Hepatocyte (in vitro differentiated cells): ENCODE results near the gene FOXR1. TPM values are rescaled to one million over a fixed set of nuclear protein-coding genes. Genes with fewer than 3 reads are reported as not detected.
A peak's percentile ranks its signal among the peaks of the same experiment; 100 is the strongest.
"Not testable (repeated sequence)": the region's sequence is repeated elsewhere in the genome, so short reads cannot be mapped to it uniquely, and the experiment has no call there.

Experiments
- DNase-seq: peaks from one replicate; pipeline ENCODE4 v3.0.0-alpha.2; 2016; ENCODE audit warnings: low spot score
- H2AFZ ChIP-seq: fragments of 200-600 bp; sonication (generic); 2 replicates; pipeline ENCODE4 v1.6.0; 2016; ENCODE audit warnings: antibody characterized with exemption, mild to moderate bottlenecking
- H3K27ac ChIP-seq: fragments of 200-600 bp; sonication (generic); 2 replicates; pipeline ENCODE4 v1.5.1; 2016; ENCODE audit warnings: mild to moderate bottlenecking
- H3K27me3 ChIP-seq: fragments of 200-600 bp; sonication (generic); 2 replicates; pipeline ENCODE4 v1.6.1; 2016
- H3K36me3 ChIP-seq: fragments of 200-600 bp; sonication (generic); replicated peaks from 2 replicates; pipeline ENCODE4 v1.5.1; 2016; ENCODE audit warnings: low read depth; ENCODE audit not compliant: insufficient read depth
- H3K4me1 ChIP-seq: fragments of 200-600 bp; sonication (generic); 2 replicates; pipeline ENCODE4 v1.5.1; 2016; ENCODE audit warnings: mild to moderate bottlenecking, moderate library complexity; ENCODE audit not compliant: insufficient read depth
- H3K4me2 ChIP-seq: fragments of 200-600 bp; sonication (generic); 2 replicates; pipeline ENCODE4 v1.6.0; 2016
- H3K4me3 ChIP-seq: fragments of 200-600 bp; sonication (generic); 2 replicates; pipeline ENCODE4 v1.5.1; 2016; ENCODE audit warnings: mild to moderate bottlenecking
- H3K79me2 ChIP-seq: fragments of 200-600 bp; sonication (generic); 2 replicates; pipeline ENCODE4 v1.6.0; 2017; ENCODE audit warnings: mild to moderate bottlenecking
- H3K9me2 ChIP-seq: fragments of 200-600 bp; sonication (generic); replicated peaks from 2 replicates; pipeline ENCODE4 v1.6.0; 2017; ENCODE audit warnings: mild to moderate bottlenecking; ENCODE audit not compliant: insufficient read depth
- H3K9me3 ChIP-seq: fragments of 200-600 bp; sonication (generic); 2 replicates; pipeline ENCODE4 v1.5.1; 2016; ENCODE audit warnings: low read depth, mild to moderate bottlenecking
- H4K20me1 ChIP-seq: fragments of 200-600 bp; sonication (generic); 2 replicates; pipeline ENCODE4 v1.6.0; 2016; ENCODE audit warnings: mild to moderate bottlenecking; ENCODE audit not compliant: insufficient read depth, poor library complexity, severe bottlenecking
- CTCF ChIP-seq: fragments of 200-600 bp; sonication (generic); IDR thresholded peaks from 2 replicates; pipeline ENCODE4 v1.5.1; 2016; ENCODE audit warnings: antibody characterized with exemption, mild to moderate bottlenecking; ENCODE audit not compliant: poor library complexity
- EZH2 ChIP-seq: fragments of 200-600 bp; sonication (generic); IDR thresholded peaks from 2 replicates; pipeline ENCODE4 v1.6.1; 2016; ENCODE audit warnings: antibody characterized with exemption, mild to moderate bottlenecking, borderline replicate concordance
- EZH2phosphoT487 ChIP-seq: fragments of 200-600 bp; sonication (generic); IDR thresholded peaks from one replicate; pipeline ENCODE4 v1.6.1; 2018; ENCODE audit warnings: antibody characterized with exemption, mild to moderate bottlenecking, low read depth, moderate library complexity; ENCODE audit not compliant: unreplicated experiment, severe bottlenecking
- WGBS: methylation state at CpG from one replicate; pipeline ENCODE4 v1.1.6; 2016; ENCODE audit warnings: low lambda C conversion rate; ENCODE audit errors: missing lambda C conversion rate; 5-methylcytosine and 5-hydroxymethylcytosine counted together
- polyA plus RNA-seq: library from polyadenylated mRNA; unstranded; fragments of >200 nt; fragmentation: Nextera tagmentation; extraction: Ambion mirVana; gene quantifications from 2 replicates; pipeline ENCODE4 v1.2.1, GENCODE V29; 2016
- total RNA-seq: library from RNA; depleted of rRNA; stranded (reverse); fragments of >200 nt; gene quantifications from 2 replicates; pipeline ENCODE4 v1.2.3, GENCODE V29; 2014

Gene FOXR1
- total and polyA plus RNA-seq, 2 experiments from 2014 or later, result not detected

DNA sequence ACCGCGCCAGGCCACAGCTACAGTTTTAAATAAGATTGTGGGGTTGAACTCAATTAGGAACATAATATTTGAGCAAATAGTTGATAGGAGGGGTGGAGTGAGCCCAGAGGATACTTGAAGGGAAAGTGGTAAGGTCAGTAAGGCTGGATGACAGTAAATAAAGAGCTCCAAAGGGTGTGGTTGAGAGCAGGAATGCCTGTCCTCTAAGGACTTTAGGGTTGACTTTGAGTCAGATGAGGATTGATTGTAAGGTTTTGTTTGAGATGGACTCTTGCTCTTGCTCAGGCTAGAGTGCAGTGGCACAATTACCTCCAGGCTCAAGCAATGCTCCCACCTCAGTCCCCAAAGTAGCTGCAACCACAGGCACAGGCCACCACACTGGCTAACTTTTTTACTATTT is 2.4 kb downstream of the FOXR1 start:
- Histone ChIP-seq H3K27me3 (no peaks in the 10 kb centered on the region), H3K27ac (no peak overlapping the region), H3K4me2 (no peak overlapping the region), H3K36me3 (no peaks in the 10 kb centered on the region), H4K20me1 (no peaks in the 10 kb centered on the region), H3K9me3 (no peaks in the 10 kb centered on the region), H3K9me2 (no peaks in the 10 kb centered on the region), H3K79me2 (no peaks in the 10 kb centered on the region), H2AFZ (no peak overlapping the region), H3K4me1 (no peaks in the 10 kb centered on the region), H3K4me3 (no peak overlapping the region)
- 86% methylated on average over 2 of the region's 2 CpGs for WGBS
- TF ChIP-seq EZH2 (no peak), EZH2phosphoT487 (no peak), CTCF (no peak)
- no peak for DNase-seq

DNA sequence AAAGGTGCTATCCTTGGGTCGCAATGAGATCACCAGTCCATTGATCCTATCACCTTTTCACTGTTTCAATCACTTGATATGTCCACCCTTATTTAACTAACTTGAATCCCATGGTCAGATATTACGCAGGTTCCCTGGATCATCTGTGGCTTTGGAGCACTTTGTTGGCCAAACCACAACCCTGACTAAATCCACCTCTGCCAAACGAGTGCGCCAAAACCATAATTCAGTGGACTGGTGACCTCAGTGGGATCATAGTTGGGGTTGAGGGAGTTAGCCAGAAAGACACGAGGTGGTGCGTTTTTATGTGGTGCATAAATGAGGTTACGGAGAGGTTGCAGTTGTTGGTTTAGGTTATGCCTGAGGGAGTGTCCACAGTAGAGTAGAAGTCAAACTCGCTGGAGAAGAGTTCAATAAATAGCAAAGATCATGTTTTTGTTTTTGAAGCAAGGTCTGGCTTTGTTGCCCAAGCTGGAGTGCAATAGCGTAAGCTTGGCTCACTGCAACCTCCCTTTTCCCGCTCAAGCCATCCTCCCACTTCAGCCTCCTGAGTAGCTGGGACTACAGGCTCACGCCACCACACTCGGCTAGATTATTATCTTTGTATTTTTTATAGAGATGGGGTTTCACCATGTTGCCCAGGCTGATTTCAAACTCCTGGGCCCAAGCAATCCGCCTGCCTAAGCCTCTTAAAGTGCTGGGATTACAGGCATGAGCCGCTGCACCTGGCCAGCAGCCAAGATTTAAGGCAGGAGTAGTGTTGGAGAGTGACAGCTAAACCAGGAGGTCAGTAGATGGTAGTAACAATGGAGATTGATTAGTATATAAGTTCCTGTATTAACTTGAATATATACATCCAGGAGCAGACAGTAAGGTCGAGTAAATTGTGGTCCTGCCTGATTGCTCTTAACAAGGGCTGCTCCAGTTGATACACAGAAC is 4.5 kb downstream of the FOXR1 start:
- 78% methylated on average over 15 of the region's 15 CpGs for WGBS
- Histone ChIP-seq H3K27ac (no peak overlapping the region), H3K4me2 (no peak overlapping the region)

DNA sequence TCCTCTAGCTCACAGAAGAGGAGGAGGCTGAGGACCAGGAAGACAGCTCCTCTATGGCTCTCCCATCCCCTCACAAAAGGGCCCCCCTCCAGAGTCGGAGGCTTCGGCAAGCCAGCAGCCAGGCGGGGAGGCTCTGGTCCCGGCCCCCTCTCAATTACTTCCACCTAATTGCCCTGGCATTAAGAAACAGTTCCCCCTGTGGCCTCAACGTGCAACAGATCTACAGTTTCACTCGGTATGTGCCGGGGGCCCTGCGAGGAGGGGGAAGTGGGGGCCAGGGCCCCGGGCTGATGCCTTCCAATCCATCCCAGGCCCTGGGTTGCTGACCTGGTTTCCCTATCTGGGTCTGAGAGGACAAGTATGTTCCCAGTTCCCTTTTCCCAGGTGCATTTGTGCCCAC is 7.9 kb downstream of the FOXR1 start:
- Histone ChIP-seq H3K4me2 (no peak overlapping the region), H3K36me3 (no peaks in the 10 kb centered on the region), H3K9me2 (no peaks in the 10 kb centered on the region), H3K4me1 (no peaks in the 10 kb centered on the region), H4K20me1 (no peaks in the 10 kb centered on the region), H3K4me3 (no peak overlapping the region), H3K9me3 (no peaks in the 10 kb centered on the region), H3K79me2 (no peaks in the 10 kb centered on the region), H3K27me3 (no peaks in the 10 kb centered on the region), H3K27ac (no peak overlapping the region), H2AFZ (no peak overlapping the region)
- no peak for TF ChIP-seq EZH2phosphoT487
- TF ChIP-seq EZH2, result no peak
- TF ChIP-seq CTCF, result no peak
- WGBS, result 48% methylated on average over 9 of the region's 9 CpGs
- no peak for DNase-seq

More for the DNA sequence above, 4.5 kb downstream of the FOXR1 start:
- Histone ChIP-seq H3K4me1 (no peaks in the 10 kb centered on the region), H3K9me2 (no peaks in the 10 kb centered on the region), H3K4me3 (no peak overlapping the region), H3K27me3 (no peaks in the 10 kb centered on the region), H4K20me1 (no peaks in the 10 kb centered on the region), H2AFZ (no peak overlapping the region), H3K9me3 (no peaks in the 10 kb centered on the region), H3K36me3 (no peaks in the 10 kb centered on the region), H3K79me2 (no peaks in the 10 kb centered on the region)
- DNase-seq, result no peak
- no peak for TF ChIP-seq EZH2phosphoT487

- Histone ChIP-seq H3K9me3 (no peaks in the 10 kb centered on the region), H3K4me2 (peak overlapping the region; percentile 25), H3K9me2 (no peaks in the 10 kb centered on the region), H2AFZ (no peak overlapping the region), H3K36me3 (no peaks in the 10 kb centered on the region), H3K27me3 (no peaks in the 10 kb centered on the region), H3K27ac (no peak overlapping the region), H3K4me3 (no peak overlapping the region), H3K4me1 (no peaks in the 10 kb centered on the region), H3K79me2 (no peaks in the 10 kb centered on the region), H4K20me1 (no peaks in the 10 kb centered on the region)
- TF ChIP-seq CTCF (no peak), EZH2 (no peak), EZH2phosphoT487 (no peak)
- DNase-seq, result peak; percentile 21
- 52% methylated on average over 21 of the region's 21 CpGs for WGBS
Measured at GRCh38 chr11:118980191-118980881, 8.8 kb downstream of the FOXR1 start.

DNA sequence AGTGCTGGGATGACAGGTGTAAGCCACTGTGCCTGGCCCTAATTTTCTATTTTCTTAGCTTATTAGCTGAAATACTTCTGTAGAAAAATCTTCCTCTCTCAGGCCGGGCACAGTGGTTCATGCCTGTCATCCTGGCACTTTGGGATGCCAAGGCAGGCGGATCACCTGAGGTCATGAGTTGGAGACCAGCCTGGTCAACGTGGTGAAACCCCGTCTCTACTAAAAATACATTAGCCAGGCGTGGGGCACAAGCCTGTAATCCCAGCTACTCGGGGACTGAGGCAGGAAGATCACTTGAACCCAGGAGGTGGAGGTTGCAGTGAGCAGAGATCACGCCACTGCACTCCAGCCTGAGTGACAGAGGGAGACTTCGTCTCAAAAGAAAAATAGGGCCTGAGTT is 12.8 kb downstream of the FOXR1 start:
- not testable (repeated sequence) for H2AFZ ChIP-seq, H3K36me3 ChIP-seq, H3K9me2 ChIP-seq, H3K79me2 ChIP-seq, H3K4me2 ChIP-seq, H3K9me3 ChIP-seq, DNase-seq, H3K27ac ChIP-seq, H4K20me1 ChIP-seq, H3K4me3 ChIP-seq, H3K27me3 ChIP-seq, H3K4me1 ChIP-seq
- 85% methylated on average over 8 of the region's 8 CpGs for WGBS
